RCC 7860 (cell line): ENCODE measurements around the gene B4GALT7.
"Not testable (repeated sequence)": the region's sequence is repeated elsewhere in the genome, so short reads cannot be mapped to it uniquely, and the experiment has no call there.

Experiments used
- DNase-seq: peaks from one replicate; pipeline ENCODE4 v3.0.0-alpha.2; 2015; ENCODE audit warnings: low spot score
- FAIRE-seq: peaks from 2 replicates; lab custom pipeline; 2012; peaks lifted over from hg19 to GRCh38; lab: Jason Lieb, UNC

B4GALT7 gene

DNA sequence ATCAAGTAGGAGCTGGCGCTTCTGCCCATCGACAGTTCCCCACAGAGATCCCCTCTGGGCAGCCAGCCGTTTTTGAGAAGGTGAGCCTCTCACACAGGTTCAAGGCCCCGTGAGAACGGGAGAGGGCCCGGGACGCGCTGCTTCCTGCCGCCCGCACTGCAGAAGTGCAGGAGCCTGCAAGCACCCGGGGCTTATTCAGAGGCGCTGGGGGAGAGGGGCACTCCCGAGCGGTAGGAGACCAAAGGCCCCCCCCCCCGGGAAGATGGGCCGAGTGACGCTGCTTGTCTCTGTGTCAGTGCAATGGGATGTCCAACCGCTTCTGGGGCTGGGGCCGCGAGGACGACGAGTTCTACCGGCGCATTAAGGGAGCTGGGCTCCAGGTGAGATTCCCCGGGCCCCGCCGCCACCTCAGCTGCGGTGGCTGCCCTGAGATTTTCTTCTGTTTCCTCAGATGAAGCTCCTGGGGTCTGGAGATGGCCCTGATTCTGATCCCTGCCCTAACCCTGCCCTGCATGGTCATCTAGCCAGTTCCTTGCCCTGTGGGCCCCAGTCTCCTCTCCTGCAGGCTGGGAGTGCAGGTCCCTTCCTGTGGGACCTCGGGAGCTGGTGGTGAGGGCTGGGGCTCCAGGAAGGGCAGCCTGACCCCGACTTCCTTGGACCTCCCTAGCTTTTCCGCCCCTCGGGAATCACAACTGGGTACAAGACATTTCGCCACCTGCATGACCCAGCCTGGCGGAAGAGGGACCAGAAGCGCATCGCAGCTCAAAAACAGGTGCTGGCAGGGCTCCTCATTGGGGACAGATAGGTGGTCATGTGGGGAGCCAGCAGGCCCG is 8.5 kb downstream of the B4GALT7 start:
- no peak for FAIRE-seq
- DNase-seq: no peak

DNA sequence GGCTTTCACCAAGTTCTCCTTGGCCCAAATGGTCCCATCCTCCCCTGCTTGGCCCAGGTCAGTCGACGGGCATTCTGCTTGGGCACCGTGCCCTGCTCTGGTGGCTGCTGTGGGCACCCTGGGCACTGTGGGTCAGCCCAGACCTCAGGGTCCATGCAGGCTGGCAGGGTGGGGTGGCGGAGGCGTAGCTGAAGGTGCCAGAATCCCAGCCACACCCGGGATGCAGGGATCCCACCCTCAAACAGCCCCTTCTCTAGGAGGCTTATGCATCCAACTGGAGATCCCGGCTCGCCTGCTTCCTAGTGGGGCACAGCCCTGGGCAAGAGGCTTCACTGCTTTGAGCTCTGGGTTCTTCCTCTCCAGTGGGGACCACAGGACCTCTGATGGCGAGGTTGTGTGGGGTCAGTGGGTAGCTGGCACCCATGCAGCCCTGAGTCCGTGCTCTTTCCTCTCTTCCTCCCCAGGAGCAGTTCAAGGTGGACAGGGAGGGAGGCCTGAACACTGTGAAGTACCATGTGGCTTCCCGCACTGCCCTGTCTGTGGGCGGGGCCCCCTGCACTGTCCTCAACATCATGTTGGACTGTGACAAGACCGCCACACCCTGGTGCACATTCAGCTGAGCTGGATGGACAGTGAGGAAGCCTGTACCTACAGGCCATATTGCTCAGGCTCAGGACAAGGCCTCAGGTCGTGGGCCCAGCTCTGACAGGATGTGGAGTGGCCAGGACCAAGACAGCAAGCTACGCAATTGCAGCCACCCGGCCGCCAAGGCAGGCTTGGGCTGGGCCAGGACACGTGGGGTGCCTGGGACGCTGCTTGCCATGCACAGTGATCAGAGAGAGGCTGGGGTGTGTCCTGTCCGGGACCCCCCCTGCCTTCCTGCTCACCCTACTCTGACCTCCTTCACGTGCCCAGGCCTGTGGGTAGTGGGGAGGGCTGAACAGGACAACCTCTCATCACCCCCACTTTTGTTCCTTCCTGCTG is 9.4 kb downstream of the B4GALT7 start:
- no peak for FAIRE-seq
- no peak for DNase-seq

DNA sequence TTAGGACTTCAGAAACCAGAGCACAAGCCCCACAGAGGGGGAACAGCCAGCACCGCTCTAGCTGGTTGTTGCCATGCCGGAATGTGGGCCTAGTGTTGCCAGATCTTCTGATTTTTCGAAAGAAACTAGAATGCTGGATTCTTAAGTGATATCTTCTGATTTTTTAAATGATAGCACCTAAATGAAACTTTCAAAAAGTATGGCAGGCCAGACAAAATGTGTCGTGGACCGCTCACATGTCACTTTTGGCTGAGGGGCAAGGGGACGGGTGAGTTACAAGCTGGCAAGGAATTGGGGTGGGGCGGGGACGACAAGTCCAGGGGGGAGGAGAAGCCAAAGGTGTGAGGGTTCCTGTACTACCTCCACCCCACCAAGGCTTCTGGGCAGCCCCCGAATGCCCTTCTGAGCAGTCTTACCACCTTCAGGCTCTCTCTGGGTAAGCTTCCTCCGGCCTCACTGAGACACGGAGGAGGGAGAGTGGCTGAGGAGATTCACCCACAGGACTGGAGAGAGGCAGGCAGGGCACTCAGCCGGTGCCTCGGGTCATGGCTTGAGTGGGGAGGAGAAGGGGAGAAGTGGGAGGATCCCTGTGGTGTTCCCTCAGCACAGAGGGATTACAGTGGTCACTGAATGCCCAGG is 10.3 kb downstream of the B4GALT7 start:
- FAIRE-seq: no peak

DNA sequence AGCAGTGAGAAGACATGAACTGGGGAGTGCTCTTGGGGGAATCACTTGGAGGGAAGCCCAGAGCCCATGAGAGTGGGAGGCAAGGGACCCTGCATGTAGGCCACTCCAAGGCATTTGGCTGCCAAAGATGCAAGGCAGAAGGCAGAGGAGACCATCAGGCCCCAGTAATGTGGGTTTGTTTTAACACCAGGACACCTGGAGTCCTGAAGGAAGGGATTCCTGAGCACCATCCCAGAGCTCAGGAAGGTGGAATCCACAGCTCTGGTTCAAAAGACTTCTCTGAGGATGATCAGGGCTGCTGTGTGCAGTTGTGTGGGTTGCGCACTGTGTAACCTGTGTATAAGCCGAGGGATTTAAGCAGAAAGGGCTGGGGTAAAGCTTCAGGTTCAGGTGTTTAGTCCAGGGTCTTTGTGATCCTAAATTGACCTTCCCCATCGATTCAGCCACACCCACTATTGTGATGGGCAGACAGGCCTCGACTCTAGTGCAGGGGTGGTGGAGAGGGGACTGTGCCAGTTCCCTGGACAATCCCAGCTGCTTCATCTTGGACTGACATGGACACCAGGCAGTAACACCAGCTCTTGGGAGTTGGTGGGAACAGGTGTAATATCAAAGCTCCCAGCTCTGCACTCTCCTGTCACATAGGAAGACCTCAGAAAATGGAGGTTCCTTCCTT is 11.0 kb downstream of the B4GALT7 start:
- FAIRE-seq (no peak), DNase-seq (no peak)

More for the DNA sequence above, 10.3 kb downstream of the B4GALT7 start:
- DNase-seq: no peak

DNA sequence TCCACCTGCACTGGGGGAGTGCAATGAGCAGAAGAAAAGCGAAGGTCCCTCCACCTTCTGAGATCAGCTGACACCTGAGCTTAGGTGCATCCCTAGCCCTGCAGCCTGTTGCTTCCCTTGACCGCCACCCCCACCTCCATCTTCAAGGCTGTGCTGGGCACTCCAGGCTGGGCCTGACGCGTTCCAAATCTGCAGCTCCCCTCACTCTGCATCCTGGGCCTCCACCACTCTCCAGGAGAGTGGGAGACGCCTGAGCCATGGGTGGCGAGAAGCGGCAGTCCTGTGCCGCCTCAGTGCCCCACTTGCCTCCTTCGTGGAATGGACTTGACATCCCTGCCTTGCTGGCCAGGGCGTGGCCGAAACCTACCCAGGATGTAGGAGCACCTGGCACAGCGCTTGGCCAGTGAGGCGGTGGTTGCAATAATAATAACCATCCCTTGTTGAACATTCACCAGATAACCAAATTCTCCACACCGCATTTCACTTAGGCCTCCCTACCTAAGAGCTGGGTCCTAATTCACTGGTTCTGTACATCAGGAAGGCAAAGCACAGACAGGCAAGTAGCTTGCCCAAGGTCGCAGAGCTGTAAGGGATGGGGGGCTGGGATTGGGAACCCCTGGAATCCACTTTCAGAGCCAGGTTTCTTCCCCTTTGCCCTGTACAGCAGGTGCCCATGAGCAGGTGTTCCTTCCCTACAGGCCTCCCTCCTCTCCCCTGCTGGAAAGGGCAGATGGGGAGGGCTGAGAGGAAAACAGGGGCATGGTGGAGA is 11.7 kb downstream of the B4GALT7 start:
- DNase-seq: no peak
- no peak for FAIRE-seq

DNA sequence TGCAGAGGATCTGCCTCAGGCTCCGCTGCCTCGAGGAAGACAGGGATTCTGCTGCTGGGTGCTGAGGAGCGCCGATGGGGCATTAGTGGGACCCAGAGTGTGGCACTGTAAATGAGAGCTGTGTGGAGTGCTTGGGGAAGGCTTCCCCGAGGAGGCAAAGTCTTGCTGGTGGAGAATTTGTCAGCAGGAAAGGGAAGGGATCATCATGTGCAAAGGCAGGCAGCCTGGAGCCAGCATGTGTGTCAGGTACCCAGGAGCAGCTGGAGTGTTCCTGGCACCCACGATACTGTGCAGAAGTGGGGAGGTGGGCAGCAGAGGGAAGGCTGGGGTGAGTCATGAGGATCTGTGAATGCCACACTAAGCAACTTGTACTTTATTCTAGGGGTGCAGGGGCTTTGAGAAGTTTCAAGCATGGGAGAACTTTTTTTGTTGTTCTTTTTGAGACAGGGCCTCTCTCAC is 12.3 kb downstream of the B4GALT7 start:
- FAIRE-seq: no peak
- DNase-seq: no peak

DNA sequence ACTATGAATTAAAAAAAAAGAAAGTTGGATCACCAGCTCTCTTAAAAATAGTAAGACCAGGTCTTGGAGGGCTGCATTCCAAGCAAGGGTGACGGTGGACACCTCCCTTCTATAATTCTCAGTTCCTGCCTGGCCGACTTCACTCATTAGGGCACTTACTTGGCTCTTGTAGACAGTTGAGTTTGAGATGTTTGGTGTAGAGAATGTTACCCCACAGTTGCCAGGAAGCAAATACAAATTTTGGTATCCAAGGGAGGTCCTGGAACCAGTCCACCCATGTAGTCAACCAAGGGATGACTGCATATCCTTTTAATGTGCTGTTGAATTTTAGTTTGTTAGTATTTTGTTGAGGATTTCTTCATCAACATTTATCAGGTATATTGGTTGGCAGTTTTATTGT is 20.6 kb downstream of the B4GALT7 start:
- FAIRE-seq (no peak), DNase-seq (no peak)

DNA sequence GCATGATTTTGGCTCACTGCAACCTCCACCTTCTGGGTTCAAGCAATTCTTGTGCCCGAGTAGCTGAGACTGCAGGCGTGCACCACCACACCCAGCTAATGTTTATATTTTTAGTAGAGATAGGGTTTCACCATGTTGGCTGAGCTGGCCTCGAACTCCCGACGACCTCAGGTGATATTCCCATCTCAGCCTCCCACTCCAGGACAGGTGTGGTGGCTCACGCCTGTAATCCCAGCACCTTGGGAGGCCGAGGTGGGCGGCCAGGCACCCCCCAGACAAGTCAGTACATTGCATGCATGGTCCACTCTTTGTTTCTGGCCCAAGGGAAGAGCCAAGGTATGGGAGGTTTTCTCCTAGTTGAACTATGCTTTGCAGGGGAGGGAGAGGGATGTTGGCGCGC is 24.2 kb downstream of the B4GALT7 start:
- FAIRE-seq, DNase-seq: not testable (repeated sequence)

DNA sequence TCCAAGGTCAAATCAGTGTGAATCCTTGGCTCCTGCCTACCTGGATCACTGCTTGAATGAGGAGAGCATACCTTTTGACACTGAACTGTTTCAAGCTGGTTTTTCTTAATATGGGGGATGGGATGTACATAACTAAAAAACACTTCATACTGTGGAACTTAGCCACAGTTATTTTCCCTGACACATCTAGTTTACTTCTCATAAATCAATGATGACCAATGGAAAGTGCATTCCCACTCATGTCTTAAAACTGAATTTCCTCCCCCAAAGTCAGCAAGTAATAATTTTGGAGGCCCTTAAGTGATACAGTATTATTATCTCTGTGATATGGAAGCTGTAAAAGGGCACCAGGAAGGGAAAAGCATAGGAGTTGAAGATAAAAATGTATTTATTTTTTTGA is 30.3 kb downstream of the B4GALT7 start:
- not testable (repeated sequence) for DNase-seq, FAIRE-seq

DNA sequence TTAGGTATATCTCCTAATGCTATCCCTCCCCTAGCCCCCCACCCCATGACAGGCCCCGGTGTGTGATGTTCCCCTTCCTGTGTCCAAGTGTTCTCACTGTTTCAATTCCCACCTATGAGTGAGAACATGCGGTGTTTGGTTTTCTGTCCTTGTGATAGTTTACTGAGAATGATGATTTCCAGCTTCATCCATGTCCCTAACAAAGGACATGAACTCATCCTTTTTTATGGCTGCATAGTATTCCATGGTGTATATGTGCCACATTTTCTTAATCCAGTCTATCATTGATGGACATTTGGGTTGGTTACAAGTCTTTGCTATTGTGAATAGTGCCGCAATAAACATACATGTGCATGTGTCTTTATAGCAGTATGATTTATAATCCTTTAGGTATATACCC is 35.0 kb downstream of the B4GALT7 start:
- FAIRE-seq, DNase-seq: not testable (repeated sequence)

DNA sequence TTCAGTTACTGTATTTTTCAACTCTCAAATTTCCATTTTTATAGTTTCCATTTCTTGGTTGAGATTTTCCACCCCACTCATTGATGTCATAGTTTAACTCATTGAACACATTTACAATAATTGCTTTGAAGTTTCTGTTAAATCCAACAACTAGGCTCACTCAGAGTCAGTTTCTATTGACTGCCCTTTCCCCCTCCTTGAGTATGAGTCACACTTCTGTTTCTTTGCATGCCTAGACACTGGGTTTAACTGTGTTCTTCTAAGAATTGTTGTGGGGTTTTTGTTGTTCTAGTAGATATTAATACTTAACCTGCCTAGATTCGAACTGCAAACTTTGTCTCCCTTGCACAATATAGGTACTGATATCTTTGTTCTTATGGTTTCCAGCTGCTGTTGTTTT is 45.5 kb downstream of the B4GALT7 start:
- FAIRE-seq, DNase-seq: not testable (repeated sequence)

DNA sequence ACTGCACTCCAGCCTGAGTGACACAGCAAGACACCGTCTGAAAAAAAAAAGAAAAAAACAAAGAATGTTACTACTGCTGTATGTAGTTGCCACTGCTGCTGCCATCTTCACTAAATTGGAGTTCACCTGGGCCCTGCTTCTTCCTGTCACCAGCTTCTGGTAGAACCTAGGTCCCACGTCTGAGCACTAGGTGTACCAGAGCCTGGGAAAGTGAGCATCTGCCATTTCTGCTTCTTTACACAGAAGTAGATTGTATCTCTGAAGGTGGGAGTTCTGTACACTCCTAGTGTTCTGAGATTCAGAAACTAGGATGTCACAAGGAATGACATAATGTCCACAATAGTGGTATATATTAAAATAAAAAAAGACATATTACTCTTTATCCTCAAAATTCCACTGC is 51.3 kb downstream of the B4GALT7 start:
- DNase-seq, FAIRE-seq: not testable (repeated sequence)

DNA sequence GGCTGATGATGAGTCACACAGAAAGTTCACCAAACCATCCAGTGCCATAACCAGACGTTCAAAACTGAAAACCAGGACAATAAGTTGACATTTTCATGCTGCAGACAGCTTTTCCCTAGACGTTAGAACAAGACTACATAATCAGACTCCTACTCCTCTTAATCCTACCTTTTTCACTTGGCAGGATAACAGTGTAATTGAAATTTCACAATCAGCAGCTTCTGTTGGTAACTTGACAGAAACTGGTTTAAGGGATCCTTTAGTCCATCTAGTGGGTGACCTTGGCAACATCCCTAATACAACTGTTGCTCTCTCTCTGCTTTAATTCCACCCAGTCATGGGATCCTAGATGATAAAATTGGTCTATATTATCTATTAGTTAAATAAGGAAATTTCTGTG is 57.9 kb downstream of the B4GALT7 start:
- not testable (repeated sequence) for FAIRE-seq, DNase-seq

DNA sequence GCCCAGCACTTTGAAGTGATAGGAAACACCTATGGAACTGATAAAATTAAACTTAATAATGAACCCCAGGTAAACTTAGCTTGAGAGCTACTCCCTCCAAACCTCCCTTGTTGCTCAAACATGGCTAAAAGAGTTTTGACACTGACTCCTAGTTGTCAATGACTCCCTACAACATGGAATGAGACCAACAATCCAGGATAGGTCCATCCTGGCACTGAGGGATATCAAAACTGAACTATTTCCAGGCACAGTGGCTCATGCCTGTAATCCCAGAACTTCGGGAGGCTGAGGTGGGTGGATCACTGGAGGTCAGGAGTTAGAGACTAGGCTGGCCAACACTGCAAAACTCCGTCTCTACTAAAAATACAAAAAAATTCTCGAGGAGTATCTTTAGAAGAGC is 58.6 kb downstream of the B4GALT7 start:
- not testable (repeated sequence) for DNase-seq, FAIRE-seq
